ENCODE results near the gene C1QTNF7. TPM values are rescaled to one million over a fixed set of nuclear protein-coding genes. Genes with fewer than 3 reads are reported as not detected.

Gene C1QTNF7
- total and polyA plus RNA-seq, 2 of the 13 experiments (the other 11 are each of a cell fraction or from before 2014, with no cell fraction given): not detected

DNA sequence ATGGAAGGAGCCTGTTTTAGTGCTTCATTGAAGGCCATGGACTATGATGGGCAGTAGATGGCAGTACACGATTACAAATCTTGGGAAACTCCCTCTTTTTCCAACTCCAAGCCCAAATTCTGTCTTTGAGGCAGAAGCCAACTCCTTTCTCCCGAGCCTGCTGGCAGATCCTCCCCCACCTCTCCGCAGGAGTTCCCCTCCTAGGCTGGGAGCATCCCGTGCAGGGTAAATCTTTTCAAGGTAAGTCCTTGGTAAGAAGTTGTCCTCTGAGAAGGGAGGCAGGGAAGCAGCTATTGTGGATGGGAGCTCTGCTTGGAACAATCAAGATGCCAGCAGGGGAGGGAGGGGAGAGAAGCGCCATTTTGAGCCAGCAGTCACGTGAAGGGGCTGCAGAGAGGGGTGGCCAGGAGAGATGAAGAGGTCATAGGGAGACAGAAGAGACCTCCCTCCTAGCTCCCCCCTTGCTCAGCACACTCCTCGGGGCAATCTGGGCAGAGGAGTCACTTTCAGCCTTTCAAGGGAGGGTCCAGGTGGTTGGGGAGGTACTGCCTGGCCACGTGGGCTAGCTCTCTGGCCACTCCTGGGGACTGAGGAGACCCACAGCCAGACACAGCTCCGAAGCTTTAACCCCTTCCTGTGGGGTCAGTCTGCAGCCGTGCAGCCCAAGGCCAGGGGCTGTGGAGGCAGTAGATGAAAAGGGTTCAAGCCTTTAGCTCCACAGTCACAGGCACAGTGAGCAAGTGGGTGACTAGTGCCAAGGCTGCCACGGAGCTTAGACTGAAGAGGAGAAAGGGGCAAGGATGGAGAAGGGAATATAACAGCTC is 51.5 kb downstream of the C1QTNF7 start (continued):
- TF ChIP-seq ZNF225 (CRISPR knock-in tag; IDR thresholded peaks at IDR 0.05): no peak; the same call in 1 of the 2 replicates
- no peak for TF ChIP-seq ZNF33A (CRISPR knock-in tag; IDR thresholded peaks at IDR 0.05; ENCODE audit: borderline replicate concordance)
- TF ChIP-seq, protein P1, sequence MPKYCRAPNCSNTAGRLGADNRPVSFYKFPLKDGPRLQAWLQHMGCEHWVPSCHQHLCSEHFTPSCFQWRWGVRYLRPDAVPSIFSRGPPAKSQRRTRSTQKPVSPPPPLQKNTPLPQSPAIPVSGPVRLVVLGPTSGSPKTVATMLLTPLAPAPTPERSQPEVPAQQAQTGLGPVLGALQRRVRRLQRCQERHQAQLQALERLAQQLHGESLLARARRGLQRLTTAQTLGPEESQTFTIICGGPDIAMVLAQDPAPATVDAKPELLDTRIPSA (CRISPR knock-in tag; IDR thresholded peaks at IDR 0.05; ENCODE audit: borderline replicate concordance): no peak
- no peak for TF ChIP-seq MNT (IDR thresholded peaks at IDR 0.05)
- TF ChIP-seq ZNF33B (CRISPR knock-in tag; IDR thresholded peaks at IDR 0.05): peak; percentile 40; the same call in 1 of the 2 replicates
- no peak for TF ChIP-seq NFE2L1 (CRISPR knock-in tag; IDR thresholded peaks at IDR 0.05; ENCODE audit: borderline replicate concordance)
- TF ChIP-seq, protein P2, sequence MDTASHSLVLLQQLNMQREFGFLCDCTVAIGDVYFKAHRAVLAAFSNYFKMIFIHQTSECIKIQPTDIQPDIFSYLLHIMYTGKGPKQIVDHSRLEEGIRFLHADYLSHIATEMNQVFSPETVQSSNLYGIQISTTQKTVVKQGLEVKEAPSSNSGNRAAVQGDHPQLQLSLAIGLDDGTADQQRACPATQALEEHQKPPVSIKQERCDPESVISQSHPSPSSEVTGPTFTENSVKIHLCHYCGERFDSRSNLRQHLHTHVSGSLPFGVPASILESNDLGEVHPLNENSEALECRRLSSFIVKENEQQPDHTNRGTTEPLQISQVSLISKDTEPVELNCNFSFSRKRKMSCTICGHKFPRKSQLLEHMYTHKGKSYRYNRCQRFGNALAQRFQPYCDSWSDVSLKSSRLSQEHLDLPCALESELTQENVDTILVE (CRISPR knock-in tag; IDR thresholded peaks at IDR 0.05): no peak
- no peak for TF ChIP-seq ZNF614 (CRISPR knock-in tag; IDR thresholded peaks at IDR 0.05; ENCODE audit: borderline replicate concordance)
- no peak for TF ChIP-seq ZNF552 (CRISPR knock-in tag; IDR thresholded peaks at IDR 0.05; ENCODE audit: borderline replicate concordance)
- no peak for TF ChIP-seq ZFP37 (CRISPR knock-in tag; IDR thresholded peaks at IDR 0.05; ENCODE audit: borderline replicate concordance)
- TF ChIP-seq SCMH1 (CRISPR knock-in tag; IDR thresholded peaks at IDR 0.05; ENCODE audit: borderline replicate concordance): no peak
- TF ChIP-seq, protein P3, sequence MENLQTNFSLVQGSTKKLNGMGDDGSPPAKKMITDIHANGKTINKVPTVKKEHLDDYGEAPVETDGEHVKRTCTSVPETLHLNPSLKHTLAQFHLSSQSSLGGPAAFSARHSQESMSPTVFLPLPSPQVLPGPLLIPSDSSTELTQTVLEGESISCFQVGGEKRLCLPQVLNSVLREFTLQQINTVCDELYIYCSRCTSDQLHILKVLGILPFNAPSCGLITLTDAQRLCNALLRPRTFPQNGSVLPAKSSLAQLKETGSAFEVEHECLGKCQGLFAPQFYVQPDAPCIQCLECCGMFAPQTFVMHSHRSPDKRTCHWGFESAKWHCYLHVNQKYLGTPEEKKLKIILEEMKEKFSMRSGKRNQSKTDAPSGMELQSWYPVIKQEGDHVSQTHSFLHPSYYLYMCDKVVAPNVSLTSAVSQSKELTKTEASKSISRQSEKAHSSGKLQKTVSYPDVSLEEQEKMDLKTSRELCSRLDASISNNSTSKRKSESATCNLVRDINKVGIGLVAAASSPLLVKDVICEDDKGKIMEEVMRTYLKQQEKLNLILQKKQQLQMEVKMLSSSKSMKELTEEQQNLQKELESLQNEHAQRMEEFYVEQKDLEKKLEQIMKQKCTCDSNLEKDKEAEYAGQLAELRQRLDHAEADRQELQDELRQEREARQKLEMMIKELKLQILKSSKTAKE (CRISPR knock-in tag; IDR thresholded peaks at IDR 0.05; ENCODE audit: borderline replicate concordance): no peak
- no peak for TF ChIP-seq ZNF530 (CRISPR knock-in tag; IDR thresholded peaks at IDR 0.05; ENCODE audit: low read depth)
- no peak for TF ChIP-seq SIX1 (CRISPR knock-in tag; IDR thresholded peaks at IDR 0.05; ENCODE audit: borderline replicate concordance)
- no peak for TF ChIP-seq AHDC1 (CRISPR knock-in tag; IDR thresholded peaks at IDR 0.05; ENCODE audit: borderline replicate concordance)
- no peak for TF ChIP-seq ZNF20 (CRISPR knock-in tag; IDR thresholded peaks at IDR 0.05)
- no peak for TF ChIP-seq SP4 (CRISPR knock-in tag; IDR thresholded peaks at IDR 0.05)
